Epithelial cell of proximal tubule (primary cell): Measurements from ENCODE around the gene RSPRY1. TPM values are rescaled to one million over a fixed set of nuclear protein-coding genes. Genes with fewer than 3 reads are reported as not detected.
"Not testable (repeated sequence)": the region's sequence is repeated elsewhere in the genome, so short reads cannot be mapped to it uniquely, and the experiment has no call there.

Experiments
- DNase-seq: peaks from one replicate; pipeline ENCODE4 v3.0.0-alpha.2; 2011; ENCODE audit warnings: low read depth
- H3K4me3 ChIP-seq: 2 replicates; pipeline ENCODE4 v1.5.1; 2011; ENCODE audit warnings: low read depth, mild to moderate bottlenecking, low read length
- total RNA-seq: library from RNA; depleted of rRNA; stranded (reverse); fragments of >200 nt; gene quantifications from 2 replicates; pipeline ENCODE4 v1.2.3, GENCODE V29; 2015
- TF ChIP-seq, protein P1 (sequence below): conservative IDR thresholded peaks from 2 replicates; pipeline ENCODE4 v1.5.1; 2012; ENCODE audit warnings: low read depth, mild to moderate bottlenecking, low read length

Gene RSPRY1
- total RNA-seq, 1 donor from 2014 or later, result 28.6 TPM

DNA sequence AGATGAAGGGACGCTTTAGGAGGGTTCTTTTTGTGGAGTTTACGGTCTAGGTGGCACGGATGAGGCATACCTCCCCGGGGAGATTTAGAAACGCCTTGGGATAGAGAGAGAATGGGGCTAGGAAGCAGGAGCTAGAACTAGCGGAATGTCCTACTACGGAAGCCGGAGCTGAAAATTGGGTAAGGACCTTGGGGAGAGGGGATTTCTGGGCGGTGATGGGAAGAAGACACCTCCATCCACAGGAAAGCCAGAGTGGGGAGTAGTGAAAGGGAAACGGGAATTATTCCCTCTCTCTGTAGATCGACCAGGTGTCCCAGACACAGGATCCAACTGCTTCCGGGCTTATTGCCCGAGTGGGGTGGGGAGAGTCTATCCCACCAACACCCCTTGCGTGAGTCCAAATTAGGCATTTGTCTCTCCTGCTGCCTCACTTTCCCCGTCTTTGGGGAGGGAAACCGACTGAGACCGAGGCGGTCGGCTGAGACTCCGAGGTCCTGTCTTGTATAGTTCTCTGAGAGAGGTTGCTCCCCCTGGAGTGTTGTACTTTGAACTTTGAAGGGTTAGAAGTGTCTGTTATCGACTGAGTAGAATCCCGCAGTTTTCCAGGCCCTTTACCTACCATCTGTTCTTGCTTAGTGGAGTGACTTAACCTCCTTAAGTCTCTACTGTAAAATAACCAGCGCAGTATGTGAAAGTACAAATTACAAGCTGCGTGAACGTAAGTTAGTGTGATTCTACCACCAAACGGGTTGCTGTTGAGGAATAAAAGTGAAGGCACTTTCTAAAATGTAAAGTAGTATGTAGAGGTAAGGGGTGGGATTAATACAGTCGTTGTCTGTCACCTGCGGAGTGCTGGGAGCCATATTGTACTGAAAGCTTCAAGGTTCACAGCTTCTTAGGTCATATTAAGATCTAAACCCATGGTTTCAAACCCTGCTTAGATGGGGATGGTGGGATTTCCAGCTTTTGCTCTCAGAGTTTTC is 1.0 kb downstream of the RSPRY1 start:
- TF ChIP-seq, protein P1, sequence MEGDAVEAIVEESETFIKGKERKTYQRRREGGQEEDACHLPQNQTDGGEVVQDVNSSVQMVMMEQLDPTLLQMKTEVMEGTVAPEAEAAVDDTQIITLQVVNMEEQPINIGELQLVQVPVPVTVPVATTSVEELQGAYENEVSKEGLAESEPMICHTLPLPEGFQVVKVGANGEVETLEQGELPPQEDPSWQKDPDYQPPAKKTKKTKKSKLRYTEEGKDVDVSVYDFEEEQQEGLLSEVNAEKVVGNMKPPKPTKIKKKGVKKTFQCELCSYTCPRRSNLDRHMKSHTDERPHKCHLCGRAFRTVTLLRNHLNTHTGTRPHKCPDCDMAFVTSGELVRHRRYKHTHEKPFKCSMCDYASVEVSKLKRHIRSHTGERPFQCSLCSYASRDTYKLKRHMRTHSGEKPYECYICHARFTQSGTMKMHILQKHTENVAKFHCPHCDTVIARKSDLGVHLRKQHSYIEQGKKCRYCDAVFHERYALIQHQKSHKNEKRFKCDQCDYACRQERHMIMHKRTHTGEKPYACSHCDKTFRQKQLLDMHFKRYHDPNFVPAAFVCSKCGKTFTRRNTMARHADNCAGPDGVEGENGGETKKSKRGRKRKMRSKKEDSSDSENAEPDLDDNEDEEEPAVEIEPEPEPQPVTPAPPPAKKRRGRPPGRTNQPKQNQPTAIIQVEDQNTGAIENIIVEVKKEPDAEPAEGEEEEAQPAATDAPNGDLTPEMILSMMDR, result no peak
- H3K4me3 ChIP-seq, result peak overlapping the region; percentile 88
- no peak for DNase-seq

GRCh38 chr16:57187902-57188710 is 2.0 kb downstream of the RSPRY1 start:
- H3K4me3 ChIP-seq, result peak overlapping the region; percentile 88
- DNase-seq, result not testable (repeated sequence)

DNA sequence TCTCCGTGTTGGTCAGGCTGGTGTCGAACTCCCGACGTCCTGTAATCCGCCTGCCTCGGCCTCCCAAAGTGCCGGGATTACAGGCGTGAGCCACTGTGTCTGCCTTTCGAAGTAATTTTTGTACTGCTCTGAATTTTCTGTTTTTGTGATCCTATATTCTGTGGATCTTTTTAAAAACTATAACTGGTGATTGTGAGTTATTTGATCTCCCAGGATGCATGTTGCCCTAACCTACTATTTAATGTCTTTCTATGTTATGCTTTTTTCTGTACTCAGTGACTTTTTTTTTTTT is 2.5 kb downstream of the RSPRY1 start:
- TF ChIP-seq, protein P1, result no peak
- no peak overlapping the region for H3K4me3 ChIP-seq
- DNase-seq, result no peak

GRCh38 chr16:57189527-57189926 is 3.4 kb downstream of the RSPRY1 start:
- DNase-seq, H3K4me3 ChIP-seq: not testable (repeated sequence)

- TF ChIP-seq, protein P1, result no peak
- no peak overlapping the region for H3K4me3 ChIP-seq
- DNase-seq, result no peak
These were observed 4.0 kb downstream of the RSPRY1 start for GRCh38 chr16:57190136-57190535.

GRCh38 chr16:57191056-57191571 is 5.0 kb downstream of the RSPRY1 start:
- no peak for DNase-seq

GRCh38 chr16:57192146-57192545 is 6.0 kb downstream of the RSPRY1 start:
- no peak for DNase-seq
- TF ChIP-seq, protein P1, result no peak
- no peak overlapping the region for H3K4me3 ChIP-seq

More at GRCh38 chr16:57191056-57191571, 5.0 kb downstream of the RSPRY1 start:
- TF ChIP-seq, protein P1, result no peak
- H3K4me3 ChIP-seq, result no peak overlapping the region
